Loucy (cell line): ENCODE results near the gene CCN2.

Experiments
- CTCF ChIP-seq: fragments of 200-600 bp; sonication (generic); conservative IDR thresholded peaks from 2 replicates; pipeline ENCODE4 v1.5.1; 2014; ENCODE audit warnings: mild to moderate bottlenecking, antibody characterized with exemption, low read length
- EZH2phosphoT487 ChIP-seq: fragments of 200-600 bp; IDR thresholded peaks from 2 replicates; pipeline ENCODE4 v1.6.1; 2018; ENCODE audit warnings: antibody characterized with exemption, mild to moderate bottlenecking, moderate library complexity, borderline replicate concordance

DNA sequence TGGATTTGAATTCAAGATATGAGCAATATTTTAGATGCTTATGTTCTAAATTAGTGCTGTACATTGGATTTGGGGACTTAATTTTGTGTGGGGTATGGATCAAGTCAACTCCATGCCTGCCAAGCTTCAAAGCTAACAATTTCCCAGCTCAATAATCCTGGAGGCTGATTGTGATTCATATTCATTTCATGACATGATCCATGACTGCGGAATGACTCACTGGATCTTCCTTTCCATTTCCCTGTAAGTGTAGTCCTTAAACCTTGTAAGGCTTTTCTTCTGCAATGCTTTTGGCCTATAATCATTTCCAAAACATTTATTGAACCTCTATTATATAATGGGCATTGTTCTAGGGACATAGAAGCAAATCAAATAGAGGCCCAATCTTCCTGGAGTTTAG lies 44.7 kb upstream of the CCN2 start:
- no peak for TF ChIP-seq CTCF
- no peak for TF ChIP-seq EZH2phosphoT487
